Progenitor cell of endocrine pancreas (in vitro differentiated cells): Measurements from ENCODE around the gene STXBP6. TPM values are rescaled to one million over a fixed set of nuclear protein-coding genes. Genes with fewer than 3 reads are reported as not detected.

Experiments used
- DNase-seq: peaks from one replicate; pipeline ENCODE4 v3.0.0; 2021; ENCODE audit warnings: low spot score; ENCODE audit not compliant: unreplicated experiment
- H3K27ac Mint-ChIP-seq: 2 replicates; pipeline ENCODE4 v1.8.0; 2021; ENCODE audit warnings: mild to moderate bottlenecking, moderate library complexity, mixed read lengths
- H3K27me3 Mint-ChIP-seq: 2 replicates; pipeline ENCODE4 v1.8.0; 2021; ENCODE audit warnings: mixed read lengths
- H3K36me3 Mint-ChIP-seq: 2 replicates; pipeline ENCODE4 v1.8.0; 2022; ENCODE audit warnings: mixed read lengths; ENCODE audit not compliant: insufficient read depth
- H3K4me1 Mint-ChIP-seq: 2 replicates; pipeline ENCODE4 v1.8.0; 2021; ENCODE audit warnings: low read depth, mixed read lengths
- H3K4me3 Mint-ChIP-seq: 2 replicates; pipeline ENCODE4 v1.8.0; 2021; ENCODE audit warnings: low read depth, mild to moderate bottlenecking, moderate library complexity, mixed read lengths
- H3K9me3 Mint-ChIP-seq: 2 replicates; pipeline ENCODE4 v1.8.0; 2021; ENCODE audit warnings: low read depth, mixed read lengths
- total RNA-seq: library from RNA; stranded (reverse); gene quantifications from 2 replicates; pipeline ENCODE4 v1.2.1, GENCODE V29; 2021
- TF ChIP-seq, protein P1 (sequence below): fragments of 200-600 bp; sonication (generic); IDR thresholded peaks from one replicate; pipeline ENCODE4 v1.5.0; 2021; ENCODE audit warnings: antibody characterized with exemption, mild to moderate bottlenecking; ENCODE audit not compliant: unreplicated experiment

STXBP6 gene
- total RNA-seq, 1 donor from 2014 or later, result 11.9 TPM

DNA sequence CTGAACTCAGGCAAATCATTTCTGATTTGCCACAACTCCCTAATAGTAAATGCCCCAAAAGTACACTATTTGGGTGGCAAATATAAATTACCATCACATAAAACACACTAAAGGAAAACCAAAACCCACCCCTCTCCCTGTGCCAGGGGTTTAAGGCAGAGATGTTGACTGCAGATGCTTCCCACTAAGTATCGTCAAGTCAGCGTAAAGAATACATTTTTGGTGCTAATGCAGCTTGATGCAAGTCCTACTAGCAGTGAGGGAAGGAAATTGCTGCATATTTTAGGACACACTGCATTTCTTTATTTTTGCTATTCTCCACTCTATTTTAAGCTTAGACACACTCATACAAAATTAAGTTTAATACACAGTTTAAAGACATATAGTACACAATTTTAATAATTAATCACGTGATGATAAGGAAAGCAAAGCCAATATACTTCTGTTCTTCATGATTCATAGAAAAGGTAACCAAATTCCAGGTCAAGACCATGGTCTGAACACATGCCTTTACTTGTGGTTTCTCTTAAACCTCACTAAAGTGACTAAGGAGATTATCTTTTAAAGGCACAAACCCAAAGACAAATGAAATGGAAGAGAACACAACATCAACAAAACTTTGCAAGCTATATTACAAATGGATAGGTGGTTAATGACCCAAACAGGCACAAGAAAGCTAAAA, 162.2 kb downstream of the STXBP6 start:
- no peak overlapping the region for H3K4me3 Mint-ChIP-seq
- H3K27me3 Mint-ChIP-seq, result no peaks in the 10 kb centered on the region
- H3K27ac Mint-ChIP-seq, result no peak overlapping the region
- TF ChIP-seq, protein P1, sequence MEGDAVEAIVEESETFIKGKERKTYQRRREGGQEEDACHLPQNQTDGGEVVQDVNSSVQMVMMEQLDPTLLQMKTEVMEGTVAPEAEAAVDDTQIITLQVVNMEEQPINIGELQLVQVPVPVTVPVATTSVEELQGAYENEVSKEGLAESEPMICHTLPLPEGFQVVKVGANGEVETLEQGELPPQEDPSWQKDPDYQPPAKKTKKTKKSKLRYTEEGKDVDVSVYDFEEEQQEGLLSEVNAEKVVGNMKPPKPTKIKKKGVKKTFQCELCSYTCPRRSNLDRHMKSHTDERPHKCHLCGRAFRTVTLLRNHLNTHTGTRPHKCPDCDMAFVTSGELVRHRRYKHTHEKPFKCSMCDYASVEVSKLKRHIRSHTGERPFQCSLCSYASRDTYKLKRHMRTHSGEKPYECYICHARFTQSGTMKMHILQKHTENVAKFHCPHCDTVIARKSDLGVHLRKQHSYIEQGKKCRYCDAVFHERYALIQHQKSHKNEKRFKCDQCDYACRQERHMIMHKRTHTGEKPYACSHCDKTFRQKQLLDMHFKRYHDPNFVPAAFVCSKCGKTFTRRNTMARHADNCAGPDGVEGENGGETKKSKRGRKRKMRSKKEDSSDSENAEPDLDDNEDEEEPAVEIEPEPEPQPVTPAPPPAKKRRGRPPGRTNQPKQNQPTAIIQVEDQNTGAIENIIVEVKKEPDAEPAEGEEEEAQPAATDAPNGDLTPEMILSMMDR, result no peak
- DNase-seq, result no peak
- peaks cover 17% of the 10 kb centered on the region for H3K4me1 Mint-ChIP-seq
- peaks cover 13% of the 10 kb centered on the region for H3K36me3 Mint-ChIP-seq
- H3K9me3 Mint-ChIP-seq, result peaks cover 16% of the 10 kb centered on the region

DNA sequence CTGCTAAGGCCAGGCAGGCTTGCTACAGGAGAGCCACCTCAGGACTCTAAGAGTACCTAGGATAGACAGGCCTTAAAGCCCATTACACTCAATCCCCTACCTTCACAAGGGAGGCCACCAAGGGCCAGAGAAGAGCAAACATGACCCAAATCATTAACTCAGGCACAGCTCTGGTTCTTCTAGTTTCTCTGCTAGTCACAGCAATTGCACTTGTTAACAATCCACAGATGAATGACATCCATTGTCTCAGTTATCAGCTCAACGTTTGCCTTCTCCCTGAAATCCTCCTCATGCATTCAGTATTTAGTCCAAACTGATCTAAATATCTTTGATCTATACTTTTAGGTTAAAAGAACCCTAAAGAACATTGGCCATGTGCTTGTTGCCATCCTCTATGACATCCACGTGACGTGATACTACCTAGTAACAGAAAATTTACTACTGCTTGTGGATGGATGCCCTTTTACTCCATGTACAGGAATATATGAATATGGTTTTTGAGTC, 164.5 kb downstream of the STXBP6 start:
- peaks cover 10% of the 10 kb centered on the region for H3K9me3 Mint-ChIP-seq
- DNase-seq, result no peak
- TF ChIP-seq, protein P1, result no peak
- H3K27me3 Mint-ChIP-seq, result no peaks in the 10 kb centered on the region
- peaks cover 10% of the 10 kb centered on the region for H3K36me3 Mint-ChIP-seq
- H3K4me1 Mint-ChIP-seq, result peaks cover 21% of the 10 kb centered on the region
- peak overlapping the region; percentile 11 for H3K4me3 Mint-ChIP-seq
- peak overlapping the region; percentile 30 for H3K27ac Mint-ChIP-seq

DNA sequence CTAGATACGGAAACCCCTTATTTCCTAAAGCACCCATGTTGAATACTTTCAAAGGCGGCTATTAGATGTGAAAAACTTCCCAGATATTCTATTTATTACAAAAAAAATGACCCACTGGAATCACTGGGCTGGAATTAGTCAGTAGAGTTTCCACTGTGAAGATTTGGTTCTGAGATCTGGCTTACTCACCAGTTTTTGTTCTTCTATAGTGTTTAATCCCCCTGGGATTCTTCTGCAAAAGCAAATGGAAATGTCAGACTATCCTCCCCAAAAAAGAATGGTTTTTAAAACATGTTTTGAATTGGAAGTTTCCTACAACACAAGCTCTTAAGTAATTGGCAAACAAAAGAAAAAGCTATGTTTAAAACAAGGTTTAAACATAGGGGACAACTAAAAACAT, 166.4 kb downstream of the STXBP6 start:
- Mint-ChIP-seq H3K36me3 (no peaks in the 10 kb centered on the region), H3K27me3 (no peaks in the 10 kb centered on the region), H3K4me3 (no peak overlapping the region), H3K9me3 (peaks cover 3% of the 10 kb centered on the region), H3K4me1 (peaks cover 34% of the 10 kb centered on the region), H3K27ac (no peak overlapping the region)
- DNase-seq, result no peak
- TF ChIP-seq, protein P1, result no peak

DNA sequence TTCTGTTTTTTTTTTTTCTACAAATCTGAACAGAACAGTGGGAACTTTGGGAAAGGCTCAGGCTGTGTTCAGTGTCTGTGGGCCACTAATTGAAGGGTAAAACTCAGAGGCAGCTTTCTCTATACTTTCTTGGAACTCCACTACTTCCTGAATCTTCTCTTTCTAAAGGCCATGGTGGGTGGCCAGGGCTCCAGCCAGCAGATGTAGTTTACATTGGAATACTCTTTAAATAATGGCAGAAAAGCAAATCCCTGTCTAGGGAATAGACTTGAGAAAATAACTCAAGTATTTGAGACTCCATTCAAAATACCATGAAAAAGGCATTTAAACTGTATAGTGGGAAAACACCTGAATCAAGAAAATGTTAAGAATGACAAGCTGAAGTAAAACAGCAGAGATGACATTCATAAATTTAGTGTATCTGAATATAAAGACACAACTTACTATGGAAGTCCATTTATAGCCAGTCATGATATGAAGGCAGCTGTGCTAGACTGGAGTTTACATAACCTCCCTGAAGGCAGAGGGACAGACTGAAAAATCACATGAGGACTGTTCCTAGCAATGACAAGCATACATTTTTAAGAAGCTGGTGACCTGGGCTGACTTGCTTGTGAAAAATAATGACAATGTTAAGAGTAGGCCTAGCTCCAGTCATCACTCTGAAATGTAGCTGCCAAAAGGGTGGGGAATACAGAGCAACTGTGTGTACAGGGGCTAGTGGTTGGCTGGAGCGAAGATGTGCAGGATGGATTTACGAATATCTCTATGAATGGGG, 168.6 kb downstream of the STXBP6 start:
- no peak overlapping the region for H3K4me3 Mint-ChIP-seq
- TF ChIP-seq, protein P1, result no peak
- H3K27ac Mint-ChIP-seq, result peak overlapping the region; percentile 19

DNA sequence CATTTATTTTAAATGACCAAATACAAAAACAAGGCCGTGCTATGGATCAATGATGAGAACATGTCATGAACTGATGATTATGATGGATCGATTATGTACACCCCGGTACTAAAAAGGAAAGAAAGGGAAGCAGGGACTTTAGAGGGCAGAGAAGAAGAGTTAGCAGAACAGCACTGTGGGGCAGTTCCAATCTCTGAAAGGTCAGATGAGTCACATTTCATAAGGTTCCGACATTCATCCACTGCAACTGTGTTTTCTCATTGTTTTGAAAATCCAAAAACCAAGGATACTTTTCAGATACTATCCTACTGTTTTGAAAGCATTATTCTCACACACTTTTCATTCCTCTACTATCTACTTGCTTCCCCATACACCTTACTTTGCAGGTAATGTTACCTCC, 169.3 kb downstream of the STXBP6 start:
- DNase-seq, result no peak
- Mint-ChIP-seq H3K36me3 (no peaks in the 10 kb centered on the region), H3K4me3 (no peak overlapping the region), H3K9me3 (peaks cover 3% of the 10 kb centered on the region), H3K27ac (no peak overlapping the region), H3K27me3 (no peaks in the 10 kb centered on the region), H3K4me1 (peaks cover 34% of the 10 kb centered on the region)
- TF ChIP-seq, protein P1, result no peak

More for the DNA sequence above, 168.6 kb downstream of the STXBP6 start:
- H3K36me3 Mint-ChIP-seq, result no peaks in the 10 kb centered on the region
- H3K4me1 Mint-ChIP-seq, result peaks cover 36% of the 10 kb centered on the region
- H3K27me3 Mint-ChIP-seq, result no peaks in the 10 kb centered on the region
- DNase-seq, result no peak
- peaks cover 3% of the 10 kb centered on the region for H3K9me3 Mint-ChIP-seq
